Osteoblast (primary cell): ENCODE measurements around the gene PPOX. TPM values are rescaled to one million over a fixed set of nuclear protein-coding genes. Genes with fewer than 3 reads are reported as not detected.

ENCODE experiments used
- DNase-seq: peaks from one replicate; pipeline ENCODE4 v3.0.0; 2011; ENCODE audit warnings: low spot score, mixed read lengths; ENCODE audit not compliant: insufficient read length; ENCODE audit errors: missing footprints
- H2AFZ ChIP-seq: 2 replicates; pipeline ENCODE4 v1.6.0; 2011; ENCODE audit warnings: mild to moderate bottlenecking, low read length
- H3K27ac ChIP-seq: 2 replicates; pipeline ENCODE4 v1.5.1; 2011; ENCODE audit warnings: mild to moderate bottlenecking, low read depth, low read length, moderate library complexity
- H3K27me3 ChIP-seq: 2 replicates; pipeline ENCODE4 v1.6.0; 2012; ENCODE audit warnings: mild to moderate bottlenecking, control low read depth, inconsistent platforms, low read length, moderate library complexity; ENCODE audit not compliant: insufficient read depth
- H3K36me3 ChIP-seq: 2 replicates; pipeline ENCODE4 v1.5.1; 2011; ENCODE audit warnings: mild to moderate bottlenecking, low read length, control low read depth, moderate library complexity; ENCODE audit not compliant: insufficient read depth
- H3K4me1 ChIP-seq: 2 replicates; pipeline ENCODE4 v1.5.1; 2011; ENCODE audit warnings: mild to moderate bottlenecking, low read length, control low read depth, moderate library complexity; ENCODE audit not compliant: insufficient read depth
- H3K4me2 ChIP-seq: 2 replicates; pipeline ENCODE4 v1.6.0; 2011; ENCODE audit warnings: mild to moderate bottlenecking, low read length; ENCODE audit not compliant: insufficient read depth
- H3K4me3 ChIP-seq: fragments of 200-600 bp; sonication (generic); 3 replicates; pipeline ENCODE4 v1.5.1; 2012; ENCODE audit warnings: mild to moderate bottlenecking, low read length, inconsistent platforms; ENCODE audit not compliant: insufficient read depth
- H3K79me2 ChIP-seq: 2 replicates; pipeline ENCODE4 v1.6.0; 2012; ENCODE audit warnings: mild to moderate bottlenecking, low read length, control low read depth, inconsistent platforms; ENCODE audit not compliant: insufficient read depth
- H3K9me3 ChIP-seq: 2 replicates; pipeline ENCODE4 v1.5.1; 2011; ENCODE audit warnings: low read depth, low read length, control low read depth
- H4K20me1 ChIP-seq: 2 replicates; pipeline ENCODE4 v1.6.0; 2012; ENCODE audit warnings: mild to moderate bottlenecking, low read length, control low read depth; ENCODE audit not compliant: insufficient read depth
- CTCF ChIP-seq: IDR thresholded peaks from 2 replicates; pipeline ENCODE4 v1.5.1; 2011; ENCODE audit warnings: mild to moderate bottlenecking, low read depth, low read length, moderate library complexity; ENCODE audit errors: extremely low read depth
- total RNA-seq: library from RNA; depleted of rRNA; stranded (reverse); fragments of >200 nt; gene quantifications from 2 replicates; pipeline ENCODE4 v1.2.3, GENCODE V29; 2012

The PPOX gene
- total RNA-seq, 1 donor: 19.5 TPM

DNA sequence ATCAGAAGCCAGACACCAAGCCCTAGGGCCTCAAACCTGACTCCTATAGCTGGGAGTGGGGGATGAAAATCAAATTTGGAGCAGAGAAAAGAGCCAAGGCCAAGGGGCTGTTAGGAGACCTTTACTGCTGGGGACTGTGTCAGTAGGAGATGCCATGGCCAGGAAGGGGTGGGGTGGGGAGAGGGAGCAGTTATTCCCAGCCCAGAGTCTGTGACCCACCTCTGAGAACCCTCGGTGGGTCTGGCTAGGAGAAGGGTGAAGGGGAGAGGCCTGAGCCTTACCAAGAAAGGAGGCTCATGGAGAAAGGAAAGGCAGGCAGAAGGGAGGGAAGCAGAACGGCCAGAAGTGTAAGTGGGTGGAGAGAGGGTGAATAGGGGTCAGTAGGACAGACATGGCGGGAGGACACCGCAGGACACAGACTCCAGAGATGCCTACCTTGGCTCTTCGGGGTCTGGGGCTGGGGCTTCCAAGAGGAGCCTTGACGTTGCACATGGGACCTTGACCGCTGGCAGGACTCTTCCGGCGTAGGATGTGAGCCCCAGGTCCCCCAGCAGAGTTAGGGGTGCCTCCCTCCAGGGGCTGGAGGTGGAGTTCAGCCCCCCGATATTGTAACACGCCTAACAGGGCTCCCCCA lies 31.5 kb downstream of the PPOX start:
- Histone ChIP-seq H3K36me3 (no peaks in the 10 kb centered on the region), H3K4me3 (peak overlapping the region; percentile 66), H3K4me1 (peaks cover 51% of the 10 kb centered on the region), H3K27ac (peak overlapping the region; percentile 91), H4K20me1 (no peaks in the 10 kb centered on the region), H3K9me3 (no peaks in the 10 kb centered on the region), H3K4me2 (peak overlapping the region; percentile 72), H3K27me3 (no peaks in the 10 kb centered on the region), H2AFZ (peak overlapping the region; percentile 88), H3K79me2 (peaks cover 17% of the 10 kb centered on the region)
- no peak for TF ChIP-seq CTCF
- no peak for DNase-seq

- Histone ChIP-seq H3K4me2 (peak overlapping the region; percentile 72), H3K4me1 (peaks cover 56% of the 10 kb centered on the region), H3K9me3 (no peaks in the 10 kb centered on the region), H3K27me3 (no peaks in the 10 kb centered on the region), H3K79me2 (peaks cover 23% of the 10 kb centered on the region), H3K36me3 (no peaks in the 10 kb centered on the region), H3K4me3 (peak overlapping the region; percentile 66), H3K27ac (peak overlapping the region; percentile 91), H4K20me1 (no peaks in the 10 kb centered on the region), H2AFZ (peak overlapping the region; percentile 88)
- peak; percentile 76 for DNase-seq
- no peak for TF ChIP-seq CTCF
Measured at GRCh38 chr1:161198194-161198896, 32.1 kb downstream of the PPOX start.

DNA sequence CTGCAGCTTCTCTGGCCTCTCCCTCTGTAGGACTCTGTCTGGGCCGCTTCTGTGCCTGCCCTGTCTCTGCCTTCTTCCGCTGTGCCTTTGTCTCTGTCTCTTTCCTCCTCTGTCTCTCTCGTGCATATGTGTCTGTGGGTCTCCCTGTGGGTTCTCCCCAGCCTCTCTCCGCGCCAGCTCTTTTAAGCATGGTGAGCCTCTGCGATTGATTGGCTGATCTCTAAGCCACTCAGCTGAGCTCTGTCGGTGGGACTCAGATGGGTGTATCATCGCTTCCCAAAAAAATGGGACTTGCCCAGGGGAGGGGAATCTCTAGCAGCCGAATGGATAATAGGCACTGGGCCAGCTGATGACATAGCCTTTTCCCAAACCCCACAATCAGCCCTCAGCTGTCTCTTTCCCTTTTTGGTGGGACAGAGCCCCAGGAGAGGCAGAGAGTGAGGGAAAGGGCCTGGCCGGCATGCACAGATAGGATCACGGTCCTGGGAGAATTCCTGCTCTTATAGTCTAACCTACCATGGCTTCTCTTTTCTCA lies 32.7 kb downstream of the PPOX start, which contains the start of gene ADAMTS4:
Gene ADAMTS4 (minus strand): TSS at position 158 of the 535 bp plus-strand sequence. CDS start 427 bp downstream, outside the sequence.
- H3K9me3 ChIP-seq: no peaks in the 10 kb centered on the region
- H3K36me3 ChIP-seq: peaks cover 3% of the 10 kb centered on the region
- H3K4me1 ChIP-seq: peaks cover 58% of the 10 kb centered on the region
- H3K27ac ChIP-seq: peak within 1 kb of the TSS; percentile 91
- H3K79me2 ChIP-seq: peaks cover 29% of the 10 kb centered on the region
- no peaks in the 10 kb centered on the region for H4K20me1 ChIP-seq
- H3K4me2 ChIP-seq: peak within 1 kb of the TSS; percentile 72
- peak within 1 kb of the TSS; percentile 88 for H2AFZ ChIP-seq
- no peaks in the 10 kb centered on the region for H3K27me3 ChIP-seq
- TF ChIP-seq CTCF: no peak
- peak; percentile 97 for DNase-seq
- peak within 1 kb of the TSS; percentile 66 for H3K4me3 ChIP-seq

- no peak for DNase-seq
- H3K4me1 ChIP-seq: peaks cover 58% of the 10 kb centered on the region
- H3K9me3 ChIP-seq: no peaks in the 10 kb centered on the region
- H3K4me3 ChIP-seq: peak overlapping the region; percentile 66
- no peak for TF ChIP-seq CTCF
- H3K4me2 ChIP-seq: peak overlapping the region; percentile 72
- peaks cover 36% of the 10 kb centered on the region for H3K79me2 ChIP-seq
- no peaks in the 10 kb centered on the region for H3K27me3 ChIP-seq
- H2AFZ ChIP-seq: peak overlapping the region; percentile 88
- peaks cover 10% of the 10 kb centered on the region for H3K36me3 ChIP-seq
- peak overlapping the region; percentile 91 for H3K27ac ChIP-seq
- H4K20me1 ChIP-seq: no peaks in the 10 kb centered on the region
Measured at GRCh38 chr1:161199506-161200139, 33.4 kb downstream of the PPOX start.
